ENCODE data around the gene TRPV4. TPM values are rescaled to one million over a fixed set of nuclear protein-coding genes. Genes with fewer than 3 reads are reported as not detected.

The TRPV4 gene
- total RNA-seq, 5 donors from 2014 or later (not counting 1 experiment from before 2014, with no cell fraction given) = not detected

DNA sequence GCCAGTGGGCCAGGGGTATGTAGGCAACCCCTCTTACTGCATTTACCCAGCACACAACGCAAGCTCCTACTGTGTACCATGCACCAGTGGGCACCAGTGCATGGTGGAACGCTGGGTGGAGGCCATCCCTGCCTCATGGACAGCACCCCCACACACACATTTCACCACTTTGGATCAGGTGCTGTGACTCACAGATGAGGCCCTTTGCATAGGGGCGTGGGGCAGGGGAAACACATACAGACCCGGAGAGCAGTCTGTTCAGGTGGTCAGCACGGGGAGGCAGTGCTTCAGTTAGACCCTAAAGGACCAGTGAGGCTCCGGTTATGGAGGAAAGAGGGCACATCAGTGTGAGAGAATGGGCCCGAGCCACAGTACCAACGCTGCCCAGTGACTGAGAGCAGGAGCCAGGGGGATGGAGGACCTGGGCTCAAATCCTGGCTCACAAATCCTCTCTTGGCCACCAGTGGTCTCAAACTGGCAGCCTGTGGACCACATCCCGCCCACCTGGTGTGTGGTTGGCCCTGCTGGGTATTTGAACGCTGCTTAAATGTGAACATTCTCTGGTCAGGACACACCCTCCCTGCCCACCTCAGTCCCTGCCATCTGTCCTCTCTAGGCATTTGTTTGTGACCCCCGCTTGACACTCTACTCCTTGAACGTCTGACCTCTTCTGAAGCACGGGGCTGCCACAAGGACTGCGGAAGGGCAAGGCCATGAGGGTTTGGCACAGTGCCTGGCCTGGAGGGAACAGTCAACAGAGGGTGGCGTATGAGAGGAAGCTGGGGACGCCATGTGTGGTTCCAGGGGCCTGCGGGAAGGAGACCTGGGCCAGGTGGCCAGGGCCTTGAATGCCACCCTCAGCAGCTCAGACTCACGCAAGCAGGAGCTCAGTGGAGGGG, 72.9 kb downstream of the TRPV4 start:
- H3K9me3 Mint-ChIP-seq = peaks cover 15 to 25% (median 18%) of the 10 kb centered on the region in 3 donors
- DNase-seq = peak in 1 of 35 experiments; percentile 7
- CTCF ChIA-PET = no interaction called here

DNA sequence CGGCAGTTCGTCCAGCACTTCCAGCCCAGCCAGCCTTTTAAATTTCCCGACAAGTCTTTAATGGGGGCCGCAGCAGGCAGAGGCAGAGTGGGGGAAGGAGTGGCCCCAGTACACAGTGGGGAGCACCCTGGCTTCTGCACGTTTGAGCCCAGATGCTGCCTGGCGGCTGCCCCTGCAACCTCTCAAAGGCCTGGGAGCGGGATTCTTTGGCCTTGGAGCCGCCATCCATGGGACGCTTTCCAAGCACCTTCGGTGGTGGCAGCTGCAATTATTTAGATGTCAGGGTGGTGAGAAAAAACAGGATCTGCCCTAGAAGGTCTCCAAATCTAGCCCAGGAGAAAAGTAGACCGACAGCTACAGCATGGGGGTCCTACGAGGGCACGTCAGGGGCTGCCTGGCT, 73.6 kb downstream of the TRPV4 start:
- no peak overlapping the region for H3K4me3 Mint-ChIP-seq
- peaks cover 21% of the 10 kb centered on the region for H3K36me3 Mint-ChIP-seq
- ATAC-seq (replicated peaks in 1 of 4) = no peak

More for the DNA sequence above, 72.9 kb downstream of the TRPV4 start:
- Mint-ChIP-seq H3K36me3 (peaks cover 21% of the 10 kb centered on the region), H3K4me1 (peaks cover 0 to 3% (median 0%) of the 10 kb centered on the region in 3 donors), H3K27ac (no peak overlapping the region), H3K27me3 (peaks cover 7 to 8% of the 10 kb centered on the region in 2 donors), H3K4me3 (no peak overlapping the region)
- H3K27me3 ChIP-seq (replicated peaks in 1 of 2; ENCODE audit: control insufficient read depth in 2 of 2, extremely low read depth in 1 of 2, insufficient read depth in 2 of 2, low read length in 1 of 2) = peaks cover 0 to 14% of the 10 kb centered on the region in 2 experiments
- H3K4me1 ChIP-seq (ENCODE audit: control insufficient read depth in 1 of 2, extremely low read depth in 1 of 2, insufficient read depth in 2 of 2, low read length in 2 of 2) = no peaks in the 10 kb centered on the region
- no peak overlapping the region for H3K4me3 ChIP-seq (ENCODE audit: control insufficient read depth in 1 of 2, extremely low read depth in 1 of 2, low read length in 1 of 2)
- no peak for ATAC-seq (replicated peaks in 1 of 4)
- H3K36me3 ChIP-seq (ENCODE audit: control insufficient read depth in 2 of 2, extremely low read depth in 1 of 2, insufficient read depth in 1 of 2, low read length in 1 of 2) = no peaks in the 10 kb centered on the region
- no peaks in the 10 kb centered on the region for H3K9me3 ChIP-seq
- POLR2A ChIA-PET = no interaction called here
- H3K27ac ChIP-seq (ENCODE audit: low read length) = no peak overlapping the region
- 64% methylated on average over 13 of the region's 18 CpGs for WGBS (ENCODE audit: insufficient coverage)

GRCh38 chr12:109758426-109759420, 74.5 kb downstream of the TRPV4 start:
- Mint-ChIP-seq H3K27me3 (peaks cover 7 to 8% of the 10 kb centered on the region in 2 donors), H3K36me3 (peaks cover 21% of the 10 kb centered on the region), H3K4me3 (no peak overlapping the region), H3K27ac (no peak overlapping the region), H3K4me1 (peaks cover 0 to 3% (median 0%) of the 10 kb centered on the region in 3 donors), H3K9me3 (peaks cover 15 to 25% (median 18%) of the 10 kb centered on the region in 3 donors)
- Histone ChIP-seq H3K36me3 (ENCODE audit: control insufficient read depth in 2 of 2, extremely low read depth in 1 of 2, insufficient read depth in 1 of 2, low read length in 1 of 2) (no peaks in the 10 kb centered on the region), H3K27me3 (replicated peaks in 1 of 2; ENCODE audit: control insufficient read depth in 2 of 2, extremely low read depth in 1 of 2, insufficient read depth in 2 of 2, low read length in 1 of 2) (peaks cover 0 to 15% of the 10 kb centered on the region in 2 experiments), H3K4me1 (ENCODE audit: control insufficient read depth in 1 of 2, extremely low read depth in 1 of 2, insufficient read depth in 2 of 2, low read length in 2 of 2) (no peaks in the 10 kb centered on the region), H3K27ac (ENCODE audit: low read length) (no peak overlapping the region), H3K9me3 (no peaks in the 10 kb centered on the region), H3K4me3 (ENCODE audit: control insufficient read depth in 1 of 2, extremely low read depth in 1 of 2, low read length in 1 of 2) (no peak overlapping the region)
- DNase-seq (peak in 1 of 35 experiments; percentile 9), ATAC-seq (replicated peaks in 1 of 4) (no peak)
- WGBS (ENCODE audit: insufficient coverage) = 83% methylated on average over 14 of the region's 15 CpGs
- CTCF ChIA-PET = no interaction called here
- POLR2A ChIA-PET = no interaction called here

More for the DNA sequence above, 73.6 kb downstream of the TRPV4 start:
- WGBS (ENCODE audit: insufficient coverage) = 91% methylated on average over 11 of the region's 13 CpGs
- no peak overlapping the region for H3K4me3 ChIP-seq (ENCODE audit: control insufficient read depth in 1 of 2, extremely low read depth in 1 of 2, low read length in 1 of 2)
- CTCF ChIA-PET = no interaction called here
- peaks cover 0 to 3% (median 0%) of the 10 kb centered on the region in 3 donors for H3K4me1 Mint-ChIP-seq
- DNase-seq = peak in 1 of 35 experiments; percentile 3
- POLR2A ChIA-PET = no interaction called here
- no peak overlapping the region for H3K27ac Mint-ChIP-seq
- H3K27me3 Mint-ChIP-seq = peaks cover 7 to 8% of the 10 kb centered on the region in 2 donors
- no peaks in the 10 kb centered on the region for H3K36me3 ChIP-seq (ENCODE audit: control insufficient read depth in 2 of 2, extremely low read depth in 1 of 2, insufficient read depth in 1 of 2, low read length in 1 of 2)
- H3K27me3 ChIP-seq (replicated peaks in 1 of 2; ENCODE audit: control insufficient read depth in 2 of 2, extremely low read depth in 1 of 2, insufficient read depth in 2 of 2, low read length in 1 of 2) = peaks cover 0 to 14% of the 10 kb centered on the region in 2 experiments
- H3K9me3 ChIP-seq = no peaks in the 10 kb centered on the region
- H3K27ac ChIP-seq (ENCODE audit: low read length) = no peak overlapping the region
- H3K9me3 Mint-ChIP-seq = peaks cover 15 to 25% (median 18%) of the 10 kb centered on the region in 3 donors
- no peaks in the 10 kb centered on the region for H3K4me1 ChIP-seq (ENCODE audit: control insufficient read depth in 1 of 2, extremely low read depth in 1 of 2, insufficient read depth in 2 of 2, low read length in 2 of 2)

DNA sequence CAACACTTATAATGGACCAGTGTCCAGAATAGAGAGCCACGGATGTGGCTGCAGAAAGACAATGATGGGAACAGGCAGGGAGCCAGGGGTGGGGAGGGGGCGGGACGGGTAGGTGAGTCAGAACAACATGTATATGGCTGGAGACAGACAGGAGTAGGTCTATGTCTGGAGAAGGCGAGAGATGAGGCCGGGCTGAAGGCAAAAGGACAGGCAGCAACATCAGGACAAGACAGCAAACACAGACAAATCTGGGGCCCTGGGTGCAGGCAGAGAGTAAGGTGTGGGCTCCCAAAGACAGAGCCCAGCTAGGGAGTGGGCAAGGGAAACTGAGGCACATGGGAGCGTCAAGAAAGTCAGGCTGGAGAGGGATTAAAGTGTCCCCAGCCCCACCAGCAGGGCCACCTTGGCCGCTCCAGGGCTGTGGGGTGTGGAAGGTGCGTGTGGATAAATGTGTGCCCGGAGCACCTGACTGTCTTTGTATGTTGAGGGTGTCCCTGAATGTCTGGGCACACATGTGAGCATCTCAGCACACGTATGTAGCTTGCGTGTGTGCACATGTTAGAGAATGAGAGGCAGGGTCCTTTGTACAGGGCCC, 75.4 kb downstream of the TRPV4 start:
- H3K4me1 ChIP-seq (ENCODE audit: control insufficient read depth in 1 of 2, extremely low read depth in 1 of 2, insufficient read depth in 2 of 2, low read length in 2 of 2) = no peaks in the 10 kb centered on the region
- ChIA-PET POLR2A (no interaction called here), CTCF (no interaction called here)
- WGBS (ENCODE audit: insufficient coverage) = 86% methylated on average over 11 of the region's 11 CpGs
- H3K36me3 Mint-ChIP-seq = peaks cover 21% of the 10 kb centered on the region
- DNase-seq (no peak), ATAC-seq (replicated peaks in 1 of 4) (no peak)
- H3K4me1 Mint-ChIP-seq = peaks cover 0 to 3% (median 0%) of the 10 kb centered on the region in 3 donors
- H3K27me3 ChIP-seq (replicated peaks in 1 of 2; ENCODE audit: control insufficient read depth in 2 of 2, extremely low read depth in 1 of 2, insufficient read depth in 2 of 2, low read length in 1 of 2) = peaks cover 0 to 16% of the 10 kb centered on the region in 2 experiments
- no peaks in the 10 kb centered on the region for H3K36me3 ChIP-seq (ENCODE audit: control insufficient read depth in 2 of 2, extremely low read depth in 1 of 2, insufficient read depth in 1 of 2, low read length in 1 of 2)
- H3K27me3 Mint-ChIP-seq = peaks cover 7 to 8% of the 10 kb centered on the region in 2 donors
- H3K4me3 ChIP-seq (ENCODE audit: control insufficient read depth in 1 of 2, extremely low read depth in 1 of 2, low read length in 1 of 2) = no peak overlapping the region
- no peak overlapping the region for H3K27ac ChIP-seq (ENCODE audit: low read length)
- H3K9me3 Mint-ChIP-seq = peaks cover 15 to 20% (median 18%) of the 10 kb centered on the region in 3 donors
- no peaks in the 10 kb centered on the region for H3K9me3 ChIP-seq
- no peak overlapping the region for H3K4me3 Mint-ChIP-seq
- no peak overlapping the region for H3K27ac Mint-ChIP-seq

GRCh38 chr12:109756457-109756856, 76.7 kb downstream of the TRPV4 start:
- Histone ChIP-seq H3K4me1 (ENCODE audit: control insufficient read depth in 1 of 2, extremely low read depth in 1 of 2, insufficient read depth in 2 of 2, low read length in 2 of 2) (no peaks in the 10 kb centered on the region), H3K27ac (ENCODE audit: low read length) (no peak overlapping the region), H3K36me3 (ENCODE audit: control insufficient read depth in 2 of 2, extremely low read depth in 1 of 2, insufficient read depth in 1 of 2, low read length in 1 of 2) (no peaks in the 10 kb centered on the region), H3K4me3 (ENCODE audit: control insufficient read depth in 1 of 2, extremely low read depth in 1 of 2, low read length in 1 of 2) (no peak overlapping the region), H3K9me3 (no peaks in the 10 kb centered on the region), H3K27me3 (replicated peaks in 1 of 2; ENCODE audit: control insufficient read depth in 2 of 2, extremely low read depth in 1 of 2, insufficient read depth in 2 of 2, low read length in 1 of 2) (peaks cover 0 to 24% of the 10 kb centered on the region in 2 experiments)
- DNase-seq = no peak
- WGBS (ENCODE audit: insufficient coverage) = no CpG with 5 or more reads among the region's 1 CpG
- no peak for ATAC-seq (replicated peaks in 1 of 4)
- H3K4me1 Mint-ChIP-seq = peaks cover 0 to 3% (median 0%) of the 10 kb centered on the region in 3 donors
- POLR2A ChIA-PET = no interaction called here
- H3K9me3 Mint-ChIP-seq = peaks cover 15 to 20% (median 18%) of the 10 kb centered on the region in 3 donors
- H3K27me3 Mint-ChIP-seq = peaks cover 7 to 8% of the 10 kb centered on the region in 2 donors
- CTCF ChIA-PET = no interaction called here
- H3K4me3 Mint-ChIP-seq = no peak overlapping the region
- H3K36me3 Mint-ChIP-seq = peaks cover 21% of the 10 kb centered on the region
- H3K27ac Mint-ChIP-seq = no peak overlapping the region
